ENCODE data around the gene ARHGAP6.

Gene ARHGAP6

DNA sequence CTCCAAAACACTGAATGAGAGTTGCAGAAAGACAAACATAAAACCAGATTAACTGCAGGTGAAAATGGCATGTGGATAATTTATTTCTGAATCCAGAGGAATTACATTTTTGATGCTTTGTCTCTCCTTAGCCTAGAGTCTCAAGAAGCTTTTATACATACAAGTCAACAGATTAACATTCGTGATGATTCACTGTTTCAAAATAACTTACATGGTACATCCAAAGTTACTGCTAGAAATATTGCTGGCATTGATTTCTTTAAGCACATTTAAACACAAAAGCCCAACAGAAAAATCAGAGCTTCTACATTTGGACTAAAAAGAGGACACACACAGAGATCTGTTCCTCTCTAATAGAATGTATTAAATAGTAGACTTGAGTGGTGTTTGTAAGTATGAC is 266.9 kb downstream of the ARHGAP6 start:
- H3K27ac ChIP-seq = no peak overlapping the region
- H3K4me2 ChIP-seq = no peak overlapping the region
- TF ChIP-seq, protein P1, sequence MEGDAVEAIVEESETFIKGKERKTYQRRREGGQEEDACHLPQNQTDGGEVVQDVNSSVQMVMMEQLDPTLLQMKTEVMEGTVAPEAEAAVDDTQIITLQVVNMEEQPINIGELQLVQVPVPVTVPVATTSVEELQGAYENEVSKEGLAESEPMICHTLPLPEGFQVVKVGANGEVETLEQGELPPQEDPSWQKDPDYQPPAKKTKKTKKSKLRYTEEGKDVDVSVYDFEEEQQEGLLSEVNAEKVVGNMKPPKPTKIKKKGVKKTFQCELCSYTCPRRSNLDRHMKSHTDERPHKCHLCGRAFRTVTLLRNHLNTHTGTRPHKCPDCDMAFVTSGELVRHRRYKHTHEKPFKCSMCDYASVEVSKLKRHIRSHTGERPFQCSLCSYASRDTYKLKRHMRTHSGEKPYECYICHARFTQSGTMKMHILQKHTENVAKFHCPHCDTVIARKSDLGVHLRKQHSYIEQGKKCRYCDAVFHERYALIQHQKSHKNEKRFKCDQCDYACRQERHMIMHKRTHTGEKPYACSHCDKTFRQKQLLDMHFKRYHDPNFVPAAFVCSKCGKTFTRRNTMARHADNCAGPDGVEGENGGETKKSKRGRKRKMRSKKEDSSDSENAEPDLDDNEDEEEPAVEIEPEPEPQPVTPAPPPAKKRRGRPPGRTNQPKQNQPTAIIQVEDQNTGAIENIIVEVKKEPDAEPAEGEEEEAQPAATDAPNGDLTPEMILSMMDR (conservative IDR thresholded peaks at IDR 0.05; ENCODE audit: low read depth, low read length) = no peak
- peaks cover 25% of the 10 kb centered on the region for H3K4me1 ChIP-seq (ENCODE audit: low read depth, poor library complexity, severe bottlenecking)
- H3K27me3 ChIP-seq (ENCODE audit: insufficient read depth, low read depth) = no peaks in the 10 kb centered on the region
- no peak overlapping the region for H3K9ac ChIP-seq
- H4K20me1 ChIP-seq (ENCODE audit: insufficient read depth) = no peaks in the 10 kb centered on the region
- H3K79me2 ChIP-seq (ENCODE audit: insufficient read depth, low read depth) = no peaks in the 10 kb centered on the region
- H3K36me3 ChIP-seq (ENCODE audit: insufficient read depth) = no peaks in the 10 kb centered on the region
- no peak overlapping the region for H3K4me3 ChIP-seq (IDR thresholded peaks at IDR 0.05; ENCODE audit: insufficient read depth, low read depth, low read length)
- H2AFZ ChIP-seq (ENCODE audit: low read depth) = no peak overlapping the region

DNA sequence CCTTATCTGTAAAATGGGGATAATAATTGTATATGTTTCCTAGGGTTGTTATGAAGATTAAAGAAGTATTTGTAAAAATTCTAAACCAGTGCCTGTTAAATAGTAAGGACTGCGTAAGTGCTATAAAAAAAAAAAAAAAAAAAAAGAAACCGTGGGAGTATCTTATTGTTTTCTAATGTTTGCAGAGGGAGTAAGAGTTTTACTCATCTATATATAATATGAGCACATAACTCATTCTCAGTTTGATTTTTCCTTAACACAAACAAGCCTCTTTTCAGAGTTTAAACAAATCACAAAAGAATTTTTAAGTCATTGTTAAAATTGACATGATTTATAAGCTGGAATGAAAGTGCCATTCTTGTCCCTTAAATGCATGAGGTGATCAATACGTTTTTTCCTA is 267.6 kb downstream of the ARHGAP6 start:
- no peaks in the 10 kb centered on the region for H3K79me2 ChIP-seq (ENCODE audit: insufficient read depth, low read depth)
- no peaks in the 10 kb centered on the region for H3K27me3 ChIP-seq (ENCODE audit: insufficient read depth, low read depth)
- H4K20me1 ChIP-seq (ENCODE audit: insufficient read depth) = no peaks in the 10 kb centered on the region
- TF ChIP-seq, protein P1 (conservative IDR thresholded peaks at IDR 0.05; ENCODE audit: low read depth, low read length) = no peak
- peaks cover 25% of the 10 kb centered on the region for H3K4me1 ChIP-seq (ENCODE audit: low read depth, poor library complexity, severe bottlenecking)
- H3K9ac ChIP-seq = no peak overlapping the region
- H3K36me3 ChIP-seq (ENCODE audit: insufficient read depth) = no peaks in the 10 kb centered on the region
- no peak overlapping the region for H3K27ac ChIP-seq
- no peak overlapping the region; the same call in 1 of the 2 replicates for H3K4me2 ChIP-seq
- H3K4me3 ChIP-seq (IDR thresholded peaks at IDR 0.05; ENCODE audit: insufficient read depth, low read depth, low read length) = no peak overlapping the region
- no peak overlapping the region for H2AFZ ChIP-seq (ENCODE audit: low read depth)

DNA sequence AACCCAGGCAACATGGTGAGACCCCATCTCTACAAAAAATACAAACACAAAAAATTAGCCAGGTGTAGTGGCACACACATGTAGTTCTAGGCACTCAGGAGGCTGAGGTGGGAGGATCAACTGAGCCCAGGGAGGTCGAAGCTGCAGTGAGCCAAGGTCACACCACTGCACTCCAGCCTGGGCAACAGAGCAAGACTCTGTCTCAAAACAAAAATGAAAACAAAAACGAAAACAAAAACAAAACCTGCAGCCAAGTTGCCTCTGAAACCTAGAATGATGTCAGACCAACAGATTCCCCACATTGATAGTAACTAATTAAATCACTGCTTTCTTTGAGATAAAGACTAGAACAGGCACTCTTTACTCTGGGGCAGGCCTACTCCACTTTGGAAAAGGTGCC is 268.0 kb downstream of the ARHGAP6 start:
- Histone ChIP-seq H2AFZ (ENCODE audit: low read depth) (no peak overlapping the region), H3K27ac (no peak overlapping the region), H3K4me1 (ENCODE audit: low read depth, poor library complexity, severe bottlenecking) (peaks cover 25% of the 10 kb centered on the region), H3K4me3 (IDR thresholded peaks at IDR 0.05; ENCODE audit: insufficient read depth, low read depth, low read length) (no peak overlapping the region), H3K79me2 (ENCODE audit: insufficient read depth, low read depth) (no peaks in the 10 kb centered on the region), H3K27me3 (ENCODE audit: insufficient read depth, low read depth) (no peaks in the 10 kb centered on the region), H4K20me1 (ENCODE audit: insufficient read depth) (no peaks in the 10 kb centered on the region), H3K4me2 (no peak overlapping the region; the same call in 1 of the 2 replicates), H3K36me3 (ENCODE audit: insufficient read depth) (no peaks in the 10 kb centered on the region), H3K9ac (no peak overlapping the region)
- TF ChIP-seq, protein P1 (conservative IDR thresholded peaks at IDR 0.05; ENCODE audit: low read depth, low read length) = no peak

DNA sequence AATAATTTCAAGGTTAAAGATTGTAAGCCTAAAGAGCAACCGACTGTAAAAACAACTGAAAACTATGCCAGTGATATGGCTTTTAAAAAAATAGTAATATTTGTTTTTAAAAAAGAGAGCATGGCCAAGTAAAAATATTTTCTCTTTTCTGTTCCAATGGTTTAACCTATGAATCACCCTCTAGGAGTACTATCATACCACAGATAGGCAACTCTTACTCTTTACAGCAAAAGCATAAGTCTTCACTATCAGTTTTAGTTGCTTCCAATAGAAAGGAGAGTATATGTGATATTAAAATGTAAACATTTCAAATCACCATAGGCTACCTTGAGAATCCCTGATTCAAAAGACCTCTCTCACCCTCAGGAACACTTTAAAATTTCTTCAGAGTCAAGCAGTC is 269.9 kb downstream of the ARHGAP6 start:
- no peaks in the 10 kb centered on the region for H3K27me3 ChIP-seq (ENCODE audit: insufficient read depth, low read depth)
- no peaks in the 10 kb centered on the region for H4K20me1 ChIP-seq (ENCODE audit: insufficient read depth)
- no peak overlapping the region for H3K4me3 ChIP-seq (IDR thresholded peaks at IDR 0.05; ENCODE audit: insufficient read depth, low read depth, low read length)
- no peak overlapping the region for H3K9ac ChIP-seq
- H3K4me1 ChIP-seq (ENCODE audit: low read depth, poor library complexity, severe bottlenecking) = peaks cover 25% of the 10 kb centered on the region
- H3K36me3 ChIP-seq (ENCODE audit: insufficient read depth) = no peaks in the 10 kb centered on the region
- TF ChIP-seq, protein P1 (conservative IDR thresholded peaks at IDR 0.05; ENCODE audit: low read depth, low read length) = no peak
- no peak overlapping the region for H3K4me2 ChIP-seq
- no peak overlapping the region for H3K27ac ChIP-seq
- no peaks in the 10 kb centered on the region for H3K79me2 ChIP-seq (ENCODE audit: insufficient read depth, low read depth)
- H2AFZ ChIP-seq (ENCODE audit: low read depth) = no peak overlapping the region
